ENCODE measurements around the gene SLC7A14.

The SLC7A14 gene

DNA sequence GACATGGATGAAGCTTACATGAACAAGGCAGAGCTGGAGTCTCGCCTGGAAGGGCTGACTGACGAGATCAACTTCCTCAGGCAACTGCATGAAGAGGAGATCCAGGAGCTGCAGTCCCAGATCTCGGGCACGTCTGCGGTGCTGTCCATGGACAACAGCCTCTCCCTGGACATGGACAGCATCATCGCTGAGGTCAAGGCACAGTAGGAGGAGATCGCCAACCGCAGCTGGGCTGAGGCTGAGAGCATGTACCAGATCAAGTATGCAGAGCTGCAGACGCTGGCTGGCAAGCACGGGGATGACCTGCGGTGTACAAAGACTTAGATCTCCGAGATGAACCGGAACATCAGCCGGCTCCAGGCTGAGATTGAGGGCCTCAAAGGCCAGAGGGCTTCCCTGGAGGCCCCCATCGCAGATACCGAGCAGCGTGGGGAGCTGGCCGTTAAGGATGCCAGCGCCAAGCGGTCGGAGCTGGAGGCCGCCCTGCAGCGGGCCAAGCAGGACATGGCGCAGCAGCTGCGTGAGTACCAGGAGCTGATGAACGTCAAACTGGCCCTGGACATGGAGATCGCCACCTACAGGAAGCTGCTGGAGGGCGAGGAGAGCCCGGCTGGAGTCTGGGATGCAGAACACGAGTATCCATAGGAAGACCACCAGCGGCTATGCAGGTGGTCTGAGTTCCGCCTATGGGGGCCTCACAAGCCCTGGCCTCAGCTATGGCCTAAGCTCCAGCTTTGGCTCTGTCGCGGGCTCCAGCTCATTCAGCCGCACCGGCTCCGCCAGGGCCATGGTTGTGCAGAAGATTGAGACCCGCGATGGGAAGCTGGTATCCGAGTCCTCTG lies 89.6 kb downstream of the SLC7A14 start:
- DNase-seq, result no peak

DNA sequence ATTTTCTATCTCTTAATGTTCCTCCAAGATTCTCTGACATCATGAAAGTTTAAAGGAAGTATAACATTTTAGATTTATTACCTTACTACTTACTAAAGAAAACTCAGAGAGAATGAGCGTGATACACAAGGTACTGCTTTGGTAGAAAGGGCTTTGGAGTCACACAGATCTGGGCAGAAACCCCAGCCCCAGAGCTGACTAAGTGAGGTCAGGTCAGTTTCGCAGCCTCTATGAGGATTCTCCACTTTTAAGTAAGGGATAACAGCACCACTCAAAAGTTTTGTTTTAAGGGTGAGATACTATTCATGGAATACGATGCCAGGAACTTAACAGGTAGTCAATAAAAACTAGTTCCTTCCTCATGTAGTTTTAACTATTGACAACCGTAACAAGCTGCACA lies 91.1 kb downstream of the SLC7A14 start:
- DNase-seq, result no peak

DNA sequence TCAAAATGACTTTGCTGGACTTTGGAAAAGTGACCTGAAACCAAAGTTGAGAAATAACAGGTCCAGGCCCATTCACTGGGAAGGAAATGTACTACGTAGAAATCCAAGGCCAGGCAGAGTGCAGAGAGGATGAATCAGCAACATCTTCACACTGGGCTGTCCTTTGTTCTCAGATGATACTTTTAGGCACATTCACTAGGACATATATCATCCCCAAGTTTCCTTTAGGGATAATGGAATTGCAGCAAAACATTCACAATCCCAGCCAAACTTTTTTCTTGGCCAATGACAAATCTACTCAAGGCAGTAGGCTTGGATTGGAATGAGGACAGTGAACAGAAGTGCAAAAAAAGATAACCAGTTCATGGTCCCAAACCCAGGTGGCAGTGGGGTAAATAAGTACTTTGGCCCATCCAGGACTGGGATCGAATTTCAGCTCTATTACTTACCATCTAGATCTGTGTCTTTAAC lies 92.1 kb downstream of the SLC7A14 start:
- no peak for DNase-seq

DNA sequence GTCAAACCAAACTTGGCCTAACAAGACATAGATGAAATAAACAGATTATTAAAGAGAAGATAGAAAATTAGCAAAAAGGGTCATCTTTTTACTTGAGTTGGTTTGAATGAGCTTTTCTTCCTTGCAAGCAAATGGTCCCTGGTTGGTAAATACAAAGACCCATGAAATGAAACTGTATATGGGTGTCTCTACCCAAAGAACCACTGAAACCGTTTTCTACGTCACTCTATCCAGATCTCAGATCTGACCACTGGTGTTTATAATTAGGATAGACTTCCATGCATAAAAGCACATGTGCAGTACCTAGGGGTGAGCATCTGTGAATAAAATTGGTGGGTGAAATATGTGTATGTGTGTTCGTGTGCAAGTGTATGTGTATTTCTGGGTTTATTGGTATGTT lies 94.0 kb downstream of the SLC7A14 start:
- no peak for DNase-seq

DNA sequence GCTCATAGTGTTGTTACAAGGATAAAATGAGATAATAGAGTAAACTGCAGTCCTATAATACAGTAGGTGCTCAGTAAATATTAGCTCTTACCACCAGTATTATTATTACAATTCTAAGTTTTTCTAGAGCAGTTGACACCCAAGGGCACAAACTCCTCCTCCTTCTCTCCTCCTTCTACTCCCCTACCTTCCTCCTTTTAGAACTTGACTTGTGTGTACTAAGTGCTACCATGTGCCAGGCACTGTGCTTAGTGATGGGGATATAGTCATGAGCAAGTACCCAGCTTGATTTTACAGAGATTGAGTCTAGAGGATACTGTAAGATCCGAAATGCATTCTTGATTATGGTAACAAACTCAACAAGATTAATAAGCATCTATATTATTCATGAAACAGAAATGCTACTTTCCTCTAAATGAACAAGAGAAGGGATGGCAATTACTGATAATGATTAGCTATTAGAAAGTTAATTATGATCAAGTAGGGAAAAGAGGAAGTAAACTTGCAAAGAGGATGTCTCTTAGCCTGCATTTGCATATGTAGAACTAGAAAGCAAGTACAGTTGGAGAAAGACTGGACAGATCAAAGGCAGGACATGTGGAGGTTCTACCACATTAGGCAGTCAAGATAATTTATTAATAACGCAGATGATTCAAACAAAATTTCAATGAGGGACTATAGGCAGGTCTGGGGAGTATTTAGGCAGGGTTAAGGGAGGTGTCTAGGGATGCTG lies 94.9 kb downstream of the SLC7A14 start:
- no peak for DNase-seq

DNA sequence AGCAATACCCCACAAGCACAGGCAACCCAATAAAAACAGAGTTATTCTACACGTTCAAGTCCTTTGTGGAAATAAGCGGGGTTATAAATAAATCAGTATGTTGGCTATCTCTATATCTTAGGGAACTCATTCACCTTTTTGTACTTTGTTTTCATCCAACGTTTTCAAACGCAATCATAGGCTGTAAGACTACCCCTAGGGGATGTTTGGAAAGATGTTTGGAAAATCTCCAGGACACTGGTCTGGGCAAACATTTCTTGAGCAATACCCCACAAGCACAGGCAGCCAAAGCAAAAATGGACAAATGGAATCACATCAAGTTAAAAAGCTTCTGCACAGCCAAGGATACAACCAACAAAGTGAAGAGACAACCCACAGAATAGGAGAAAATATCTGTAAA lies 97.1 kb downstream of the SLC7A14 start:
- DNase-seq, result no peak

DNA sequence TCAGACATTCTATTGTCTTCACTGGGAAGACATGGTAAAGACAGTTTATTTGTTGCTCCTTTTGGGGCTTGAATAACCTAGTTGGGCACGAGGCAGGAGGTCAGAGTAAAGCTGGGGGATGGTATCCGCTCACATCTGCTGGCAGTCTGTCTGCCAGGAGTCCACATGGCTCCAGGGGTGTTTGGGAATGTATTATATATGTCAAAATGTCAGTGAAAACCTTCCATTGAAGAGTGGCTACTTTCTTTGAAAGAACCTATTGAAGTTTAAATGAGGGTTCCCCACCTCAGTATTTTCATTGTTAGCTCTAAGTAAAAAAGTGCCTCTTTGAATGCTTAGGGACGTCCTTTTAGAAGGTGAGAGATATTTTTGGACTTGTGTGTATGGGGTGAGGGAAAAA lies 98.8 kb downstream of the SLC7A14 start:
- DNase-seq, result no peak

DNA sequence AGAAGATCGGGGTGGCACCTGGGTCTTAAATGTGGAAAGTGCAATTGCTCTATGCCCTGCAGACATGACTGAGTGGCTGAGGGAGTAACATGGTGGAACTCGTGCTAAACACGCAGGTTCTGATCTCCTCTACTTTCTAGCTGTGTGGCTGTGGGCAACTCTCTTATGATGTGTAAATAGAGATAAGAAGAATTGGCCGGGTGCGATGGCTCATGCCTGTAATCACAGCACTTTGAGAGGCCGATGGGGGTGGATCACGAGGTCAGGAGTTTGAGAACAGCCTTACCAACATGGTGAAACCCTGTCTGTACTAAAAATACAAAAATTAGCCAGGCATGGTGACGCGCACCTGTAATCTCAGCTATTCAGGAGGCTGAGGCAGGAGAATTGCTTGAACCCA lies 99.5 kb downstream of the SLC7A14 start:
- no peak for DNase-seq

DNA sequence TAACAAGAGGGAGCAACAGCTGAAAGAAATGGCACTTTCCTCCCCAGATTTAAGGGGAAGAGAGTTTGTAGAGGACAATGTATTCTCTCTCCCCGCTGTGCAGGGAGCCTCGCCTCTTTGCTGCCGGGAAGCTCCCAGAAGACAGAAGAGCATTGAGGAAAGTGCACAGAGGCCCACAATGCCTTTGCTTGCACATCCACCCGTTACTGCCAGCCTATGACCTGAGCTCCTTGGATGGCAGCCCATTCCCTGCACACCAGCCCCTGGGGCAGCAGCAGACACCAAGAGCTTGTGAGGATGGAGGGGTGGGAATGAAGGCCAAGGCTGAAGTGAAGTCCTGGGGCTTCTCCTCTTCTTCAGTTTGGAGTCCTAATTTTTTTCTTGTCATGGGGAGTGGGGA lies 100.2 kb downstream of the SLC7A14 start:
- no peak for DNase-seq

DNA sequence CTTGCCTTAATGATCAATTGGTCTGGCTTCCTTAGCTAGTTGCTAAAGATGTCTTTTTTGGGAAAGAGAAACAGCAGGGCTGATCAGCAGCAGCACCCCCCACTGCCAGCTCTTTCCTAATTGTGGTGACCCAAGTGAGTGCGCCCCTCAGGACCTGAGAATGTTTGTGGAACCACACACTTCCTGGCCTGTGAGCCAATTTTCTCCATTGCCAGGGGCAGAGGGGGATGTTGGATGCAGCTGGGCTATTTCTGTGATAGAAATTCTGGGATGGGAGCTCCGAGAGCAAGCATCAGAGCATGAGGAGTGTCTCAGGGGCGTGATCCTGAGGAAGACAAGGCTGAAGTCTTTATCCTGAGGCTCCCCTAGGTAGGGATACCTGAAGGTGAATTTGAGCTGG lies 100.6 kb downstream of the SLC7A14 start:
- DNase-seq, result no peak

DNA sequence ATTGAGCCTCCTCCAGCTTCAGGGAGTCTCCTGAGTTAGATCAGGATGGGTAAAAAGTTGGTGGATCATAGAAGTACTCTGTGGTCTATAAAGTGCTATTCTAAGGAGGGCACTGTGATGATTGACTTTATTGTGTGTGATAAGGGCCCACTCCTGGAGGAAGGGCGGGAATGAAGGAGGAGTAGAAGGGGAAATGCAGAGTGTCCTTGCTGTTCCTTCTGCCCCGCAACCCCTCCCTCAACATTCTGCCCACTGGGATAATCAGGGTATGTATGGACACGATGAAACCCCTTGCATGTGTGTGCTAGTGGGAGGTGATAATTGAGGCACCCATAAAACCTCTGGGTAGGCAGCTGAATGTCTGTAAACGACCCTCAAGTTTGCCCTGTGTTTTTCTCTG lies 101.0 kb downstream of the SLC7A14 start:
- no peak for DNase-seq

DNA sequence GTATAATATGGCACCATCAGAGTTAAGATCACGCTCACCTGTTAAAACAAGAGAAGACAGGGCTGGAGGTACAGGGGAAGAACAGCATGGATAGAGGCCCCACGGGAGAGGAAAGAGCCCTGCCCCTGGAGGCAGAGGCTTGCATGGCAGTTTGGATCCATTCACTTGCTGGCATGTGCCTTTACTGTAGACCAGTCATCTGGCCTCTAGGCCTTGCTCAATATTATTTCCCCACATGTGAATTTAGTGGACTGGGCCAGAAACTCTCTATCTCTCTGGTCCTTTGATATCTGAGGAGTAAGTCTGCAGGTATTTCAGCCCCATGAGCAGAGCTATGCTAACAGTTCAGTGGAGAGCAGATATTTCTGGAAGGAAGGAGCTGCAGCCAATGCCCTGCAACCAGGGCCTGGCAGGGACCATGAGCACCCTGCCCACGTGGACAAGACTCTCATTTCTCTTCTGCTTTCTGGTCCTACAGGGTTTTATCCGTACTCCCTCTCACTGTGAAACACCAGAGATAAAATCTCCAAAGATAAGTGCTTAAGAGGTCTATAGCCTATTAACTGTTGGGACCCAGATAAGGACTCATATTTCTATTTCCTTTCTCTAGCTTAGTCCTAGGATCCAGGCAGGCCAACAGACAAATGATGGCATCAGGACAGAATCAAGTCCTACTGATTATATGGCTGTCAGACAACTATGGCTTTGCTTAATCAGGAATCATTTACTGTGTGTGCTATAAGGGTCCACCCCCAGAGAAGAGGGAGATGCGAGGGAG lies 102.2 kb downstream of the SLC7A14 start:
- DNase-seq, result no peak

DNA sequence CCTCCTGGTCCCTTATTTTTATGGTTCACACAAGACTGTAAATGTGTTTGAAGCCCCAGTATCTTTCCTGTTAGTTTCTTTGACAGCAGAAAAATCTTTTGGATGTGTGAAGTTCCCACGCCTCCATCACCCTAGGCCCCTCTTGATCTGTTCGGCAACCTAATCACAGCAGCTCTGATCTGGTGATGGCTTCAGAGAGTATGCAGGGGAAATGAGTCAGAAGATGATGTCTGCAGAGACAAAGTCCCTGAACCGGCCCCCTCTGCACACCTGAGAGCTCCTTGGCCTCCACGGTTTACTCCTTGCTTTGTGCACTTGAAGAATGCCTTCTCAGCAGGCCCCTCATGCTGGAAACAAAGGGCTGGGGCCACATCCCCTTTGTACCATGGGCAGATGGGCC lies 103.7 kb downstream of the SLC7A14 start:
- no peak for DNase-seq

DNA sequence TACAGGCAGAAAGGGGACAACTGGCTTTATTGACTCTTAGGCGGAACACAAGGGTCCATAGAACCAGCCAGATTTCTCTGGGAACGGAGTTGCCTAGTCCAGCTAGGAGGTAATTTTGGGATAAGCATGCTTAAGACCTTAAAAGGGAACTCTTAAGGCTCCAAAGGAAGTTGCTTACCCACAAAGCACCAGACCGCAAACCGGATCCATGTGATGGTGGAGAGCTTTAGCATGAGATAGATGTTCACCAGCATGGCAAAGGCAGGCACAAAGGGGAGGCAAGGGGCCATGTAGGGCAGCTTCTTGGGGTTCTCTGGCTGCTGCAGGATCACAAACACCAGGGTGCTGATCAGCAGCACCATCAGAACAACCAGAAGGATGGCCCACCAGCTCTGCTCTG lies 105.8 kb downstream of the SLC7A14 start:
- DNase-seq, result no peak

DNA sequence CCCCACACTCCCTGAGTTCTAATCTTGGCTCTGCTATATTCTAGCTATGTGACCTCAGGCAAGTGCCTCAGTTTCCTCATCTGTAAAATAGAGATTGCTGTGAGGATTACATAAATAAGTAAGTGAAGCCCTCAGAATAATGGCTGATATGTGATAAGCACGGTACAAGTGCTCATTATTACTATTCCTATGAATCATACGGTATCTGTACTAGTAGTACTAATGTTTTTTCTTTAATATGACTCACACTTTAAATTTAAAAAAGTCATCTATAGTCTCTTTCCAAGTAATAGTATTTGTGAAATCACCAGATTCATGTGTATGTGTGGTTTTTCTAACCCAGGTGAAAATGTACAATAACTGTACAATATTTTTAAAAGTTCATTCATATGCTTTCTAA lies 108.5 kb downstream of the SLC7A14 start:
- DNase-seq, result no peak

DNA sequence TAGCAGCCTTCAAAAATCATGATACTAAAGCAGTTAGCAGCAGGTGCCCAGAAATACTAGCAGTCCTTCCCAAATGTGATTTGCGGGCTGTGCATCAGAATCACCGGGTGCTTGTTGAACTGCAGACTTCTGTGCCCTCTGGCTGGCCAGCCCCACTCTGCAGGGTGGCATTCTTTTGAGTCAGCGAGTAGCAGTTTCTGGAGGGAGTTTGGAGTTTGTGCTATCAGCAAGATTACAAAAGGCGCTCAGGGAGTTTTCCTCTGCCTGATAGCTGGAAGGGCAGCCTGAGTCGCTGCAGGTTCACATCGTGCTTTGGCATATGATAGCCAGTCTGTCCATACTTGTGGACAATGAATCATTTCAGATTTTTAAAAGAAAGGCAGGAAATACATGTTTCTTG lies 109.6 kb downstream of the SLC7A14 start:
- DNase-seq, result no peak

DNA sequence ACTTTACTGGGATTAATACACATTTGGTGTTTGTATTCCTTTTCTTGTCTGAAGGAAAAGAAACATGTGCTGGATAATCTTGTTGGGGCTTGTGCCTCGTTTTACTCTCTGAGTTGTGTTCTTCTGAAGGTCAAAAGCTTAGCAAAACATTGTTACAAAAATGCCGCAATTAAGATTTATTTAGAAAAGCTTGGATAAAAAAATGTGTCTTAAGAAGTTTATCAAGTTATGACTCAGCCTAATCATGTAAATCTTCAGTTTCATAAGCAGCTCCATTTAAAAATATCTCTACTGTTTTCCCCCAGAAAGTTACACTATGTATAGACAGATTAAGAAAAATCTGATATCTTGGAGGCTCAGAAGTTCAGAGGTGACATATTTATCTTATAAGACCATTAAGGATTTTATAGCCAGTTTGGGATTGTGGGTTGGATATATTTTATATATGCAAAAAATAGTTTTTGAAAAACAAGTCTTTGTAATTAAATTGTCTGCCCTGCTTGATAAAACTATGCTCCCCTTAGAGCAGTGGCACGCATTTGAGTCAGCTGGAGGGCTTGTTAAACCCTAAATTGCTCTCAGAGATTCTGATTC lies 110.7 kb downstream of the SLC7A14 start:
- DNase-seq, result no peak

DNA sequence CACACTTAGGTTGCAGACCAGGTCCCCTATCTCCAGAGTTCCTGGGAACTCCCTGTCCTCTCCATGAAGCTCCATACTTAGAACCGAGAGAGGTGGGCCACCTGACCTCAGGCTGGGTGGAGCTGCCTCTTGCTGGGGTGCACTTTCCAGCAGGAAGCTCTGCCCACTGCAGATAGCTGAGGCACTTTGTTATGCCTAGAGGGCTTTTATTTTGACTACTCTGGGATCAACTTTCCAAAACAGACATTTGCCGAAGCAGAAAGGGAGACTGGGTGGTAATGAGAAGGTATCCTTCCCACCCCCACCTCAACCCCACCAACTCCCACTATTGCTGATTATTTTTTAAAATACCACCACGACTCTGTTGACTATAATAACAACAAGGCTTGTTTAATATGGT lies 112.5 kb downstream of the SLC7A14 start:
- no peak for DNase-seq

DNA sequence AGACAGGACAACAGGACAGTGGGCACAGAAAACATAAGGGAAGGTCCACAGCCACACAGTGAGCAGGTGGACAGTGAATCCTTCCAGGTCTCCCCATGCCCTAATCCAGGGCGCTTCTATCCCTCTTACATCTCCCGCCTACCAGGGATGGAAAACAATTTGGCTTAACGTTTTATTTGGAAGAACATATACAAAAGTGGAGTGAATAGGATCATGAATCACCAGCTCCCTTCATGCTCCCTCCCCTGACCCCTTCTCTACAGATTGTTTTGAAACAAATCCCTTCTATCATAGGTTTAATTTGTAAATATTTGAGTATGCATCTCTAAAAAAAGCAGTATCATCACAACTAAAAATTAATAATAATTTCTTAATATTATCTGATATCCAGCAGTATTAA lies 114.7 kb downstream of the SLC7A14 start:
- DNase-seq, result no peak

DNA sequence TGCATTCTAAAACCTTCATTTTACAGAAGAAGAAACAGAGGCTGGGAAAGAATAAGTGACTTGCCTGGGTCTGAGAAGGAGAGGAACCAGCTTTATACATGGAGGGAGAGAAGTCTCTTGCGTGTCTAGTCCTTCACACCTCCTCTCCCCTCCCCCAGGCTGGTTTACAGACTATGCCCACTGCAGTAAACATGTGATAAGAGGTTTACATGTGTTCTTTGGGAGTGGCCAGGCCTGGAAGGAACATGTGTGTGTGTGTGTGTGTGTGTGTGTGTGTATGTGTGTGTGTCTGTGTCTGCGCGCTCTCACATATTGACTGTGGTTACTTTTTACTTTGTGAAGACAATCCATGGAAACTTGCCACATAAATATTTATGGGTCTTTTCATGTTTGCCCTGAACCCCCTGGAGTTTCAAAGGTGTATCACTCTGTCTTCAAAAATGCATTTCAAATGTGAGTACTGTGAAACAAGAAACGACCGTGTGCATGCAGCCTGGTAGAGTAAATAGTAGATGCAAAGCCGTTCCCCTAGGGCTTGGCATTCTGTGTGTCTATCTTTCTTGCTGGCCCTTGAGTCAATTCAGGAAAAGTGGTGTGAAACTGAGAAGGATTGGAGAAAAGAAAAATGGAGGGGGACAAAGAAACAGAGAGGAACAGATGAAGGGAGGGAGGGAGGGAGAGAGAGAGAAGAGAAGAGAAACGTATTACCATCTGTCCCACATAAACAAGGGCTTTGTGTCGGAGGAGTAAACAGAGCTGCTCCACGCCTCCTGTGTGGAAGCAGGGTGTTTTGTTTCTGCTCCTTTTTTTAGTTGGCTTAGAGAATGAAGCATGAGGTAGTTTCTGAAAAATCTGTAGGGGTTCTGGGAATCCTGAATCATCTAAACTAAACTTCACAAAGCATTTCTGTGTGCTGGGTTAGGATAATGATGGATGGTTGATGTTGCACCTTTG lies 115.5 kb downstream of the SLC7A14 start:
- DNase-seq, result no peak

DNA sequence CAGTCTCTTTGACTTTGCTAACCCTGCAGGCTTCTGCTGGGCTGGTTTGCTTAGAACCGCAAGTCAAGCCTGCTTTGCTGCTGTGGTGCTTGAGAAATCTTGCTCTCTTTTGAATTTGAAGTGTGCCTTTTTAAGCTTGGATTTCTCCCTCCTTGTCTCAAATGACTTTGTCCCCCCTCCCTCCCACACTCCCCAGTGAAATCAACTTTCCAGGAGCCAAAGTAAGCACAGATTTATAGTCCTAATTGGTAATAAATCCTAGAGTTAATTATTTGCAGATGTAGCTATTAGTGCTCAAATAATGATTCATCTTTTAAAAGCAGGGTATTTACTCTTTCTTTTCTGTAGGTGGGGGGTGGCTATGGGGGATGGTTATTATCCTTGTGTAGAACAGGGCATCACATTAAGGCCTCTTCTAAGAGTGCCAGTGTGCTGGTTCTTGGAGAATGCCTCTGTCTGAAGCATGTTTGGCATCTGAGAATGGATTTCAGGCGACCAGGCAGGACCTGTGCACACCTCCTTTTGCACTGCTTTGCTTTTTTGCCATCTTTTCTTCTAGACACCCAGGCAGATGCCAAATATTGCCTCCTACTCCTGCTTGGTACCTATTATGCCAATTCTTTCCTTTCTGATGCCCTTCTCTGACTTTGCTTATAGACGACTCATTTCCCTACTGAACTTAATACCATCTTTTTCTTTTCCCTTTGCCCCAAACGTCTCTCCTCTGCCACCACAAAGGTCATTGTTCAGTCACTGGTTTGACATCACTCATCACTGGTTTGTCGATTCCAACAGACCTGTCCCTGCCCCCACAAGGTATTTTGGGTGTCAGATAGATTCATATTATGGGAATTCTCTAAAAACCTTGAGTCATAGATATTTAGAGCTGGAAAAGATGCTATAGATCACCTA lies 116.5 kb downstream of the SLC7A14 start:
- no peak for DNase-seq
